ENCODE results near the gene AKAP13. TPM values are rescaled to one million over a fixed set of nuclear protein-coding genes. Genes with fewer than 3 reads are reported as not detected.

AKAP13 gene
- total RNA-seq, 1 donor from 2014 or later: 112 TPM

- no peak for DNase-seq (ENCODE audit: extremely low read depth, low read depth, low spot score)
Measured at GRCh38 chr15:85685356-85685755, 305.0 kb downstream of the AKAP13 start.

- no peak for DNase-seq (ENCODE audit: extremely low read depth, low read depth, low spot score)
Measured at GRCh38 chr15:85687329-85687728, 306.9 kb downstream of the AKAP13 start.

- no peak for DNase-seq (ENCODE audit: extremely low read depth, low read depth, low spot score)
Measured at GRCh38 chr15:85688711-85689110, 308.3 kb downstream of the AKAP13 start.

GRCh38 chr15:85689729-85690128 lies 309.3 kb downstream of the AKAP13 start:
- no peak for DNase-seq (ENCODE audit: extremely low read depth, low read depth, low spot score)

- DNase-seq (ENCODE audit: extremely low read depth, low read depth, low spot score): no peak
Measured at GRCh38 chr15:85690561-85691231, 310.3 kb downstream of the AKAP13 start.

- no peak for DNase-seq (ENCODE audit: extremely low read depth, low read depth, low spot score)
Measured at GRCh38 chr15:85691350-85692240, 311.2 kb downstream of the AKAP13 start.

GRCh38 chr15:85692321-85692720 lies 311.9 kb downstream of the AKAP13 start:
- no peak for DNase-seq (ENCODE audit: extremely low read depth, low read depth, low spot score)

- DNase-seq (ENCODE audit: extremely low read depth, low read depth, low spot score): no peak
Measured at GRCh38 chr15:85692873-85693272, 312.5 kb downstream of the AKAP13 start.

GRCh38 chr15:85693277-85693676 lies 312.9 kb downstream of the AKAP13 start:
- DNase-seq (ENCODE audit: extremely low read depth, low read depth, low spot score): no peak

- DNase-seq (ENCODE audit: extremely low read depth, low read depth, low spot score): no peak
Measured at GRCh38 chr15:85694091-85694490, 313.7 kb downstream of the AKAP13 start.

GRCh38 chr15:85700767-85701166 lies 320.4 kb downstream of the AKAP13 start:
- DNase-seq (ENCODE audit: extremely low read depth, low read depth, low spot score): no peak

GRCh38 chr15:85702321-85703101 lies 322.1 kb downstream of the AKAP13 start:
- DNase-seq (ENCODE audit: extremely low read depth, low read depth, low spot score): peak; percentile 82

GRCh38 chr15:85704066-85704465 lies 323.7 kb downstream of the AKAP13 start:
- no peak for DNase-seq (ENCODE audit: extremely low read depth, low read depth, low spot score)

- no peak for DNase-seq (ENCODE audit: extremely low read depth, low read depth, low spot score)
Measured at GRCh38 chr15:85704720-85705429, 324.5 kb downstream of the AKAP13 start.

- DNase-seq (ENCODE audit: extremely low read depth, low read depth, low spot score): no peak
Measured at GRCh38 chr15:85706779-85707518, 326.5 kb downstream of the AKAP13 start.

GRCh38 chr15:85707519-85708338 lies 327.3 kb downstream of the AKAP13 start:
- DNase-seq (ENCODE audit: extremely low read depth, low read depth, low spot score): peak; percentile 63

- DNase-seq (ENCODE audit: extremely low read depth, low read depth, low spot score): no peak
Measured at GRCh38 chr15:85708402-85708941, 328.1 kb downstream of the AKAP13 start.

GRCh38 chr15:85709250-85709649 lies 328.8 kb downstream of the AKAP13 start:
- DNase-seq (ENCODE audit: extremely low read depth, low read depth, low spot score): no peak

GRCh38 chr15:85710340-85710842 lies 330.0 kb downstream of the AKAP13 start:
- DNase-seq (ENCODE audit: extremely low read depth, low read depth, low spot score): no peak
